Retinal pigment epithelial cell (primary cell): Measurements from ENCODE around the gene MS4A4E.
A peak's percentile ranks its signal among the peaks of the same experiment; 100 is the strongest.

ENCODE experiments used
- DNase-seq: peaks from one replicate; pipeline ENCODE4 v3.0.0-alpha.2; 2010; ENCODE audit warnings: low read depth
- H3K4me3 ChIP-seq: 2 replicates; pipeline ENCODE4 v1.5.1; 2011; ENCODE audit warnings: mild to moderate bottlenecking, low read length, control low read depth, moderate library complexity
- TF ChIP-seq, protein P1 (sequence below): conservative IDR thresholded peaks from 2 replicates; pipeline ENCODE4 v1.5.1; 2011; ENCODE audit warnings: low read depth, low read length, control low read depth, inconsistent platforms

MS4A4E gene

DNA sequence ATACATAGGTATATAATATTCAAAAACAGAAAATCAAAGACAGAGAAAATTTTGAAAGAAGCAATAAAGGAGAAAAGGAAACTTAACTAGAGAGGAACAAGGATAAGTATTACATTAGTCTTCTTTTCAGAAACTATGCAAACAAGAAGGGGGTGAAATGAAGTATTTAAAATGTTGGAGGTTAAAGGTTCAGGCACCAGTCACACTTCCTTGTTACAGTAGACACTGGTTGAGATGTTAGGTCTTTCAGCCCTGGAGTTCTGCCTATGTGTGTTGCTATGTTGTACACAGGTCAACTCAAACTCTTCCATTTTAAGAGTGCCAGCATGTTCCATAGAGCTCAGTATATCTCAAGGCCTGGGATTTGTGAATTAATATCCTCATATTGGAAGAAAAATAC is 31.5 kb upstream of the MS4A4E start:
- no peak for DNase-seq
- no peak overlapping the region for H3K4me3 ChIP-seq
- TF ChIP-seq, protein P1, sequence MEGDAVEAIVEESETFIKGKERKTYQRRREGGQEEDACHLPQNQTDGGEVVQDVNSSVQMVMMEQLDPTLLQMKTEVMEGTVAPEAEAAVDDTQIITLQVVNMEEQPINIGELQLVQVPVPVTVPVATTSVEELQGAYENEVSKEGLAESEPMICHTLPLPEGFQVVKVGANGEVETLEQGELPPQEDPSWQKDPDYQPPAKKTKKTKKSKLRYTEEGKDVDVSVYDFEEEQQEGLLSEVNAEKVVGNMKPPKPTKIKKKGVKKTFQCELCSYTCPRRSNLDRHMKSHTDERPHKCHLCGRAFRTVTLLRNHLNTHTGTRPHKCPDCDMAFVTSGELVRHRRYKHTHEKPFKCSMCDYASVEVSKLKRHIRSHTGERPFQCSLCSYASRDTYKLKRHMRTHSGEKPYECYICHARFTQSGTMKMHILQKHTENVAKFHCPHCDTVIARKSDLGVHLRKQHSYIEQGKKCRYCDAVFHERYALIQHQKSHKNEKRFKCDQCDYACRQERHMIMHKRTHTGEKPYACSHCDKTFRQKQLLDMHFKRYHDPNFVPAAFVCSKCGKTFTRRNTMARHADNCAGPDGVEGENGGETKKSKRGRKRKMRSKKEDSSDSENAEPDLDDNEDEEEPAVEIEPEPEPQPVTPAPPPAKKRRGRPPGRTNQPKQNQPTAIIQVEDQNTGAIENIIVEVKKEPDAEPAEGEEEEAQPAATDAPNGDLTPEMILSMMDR, result no peak

DNA sequence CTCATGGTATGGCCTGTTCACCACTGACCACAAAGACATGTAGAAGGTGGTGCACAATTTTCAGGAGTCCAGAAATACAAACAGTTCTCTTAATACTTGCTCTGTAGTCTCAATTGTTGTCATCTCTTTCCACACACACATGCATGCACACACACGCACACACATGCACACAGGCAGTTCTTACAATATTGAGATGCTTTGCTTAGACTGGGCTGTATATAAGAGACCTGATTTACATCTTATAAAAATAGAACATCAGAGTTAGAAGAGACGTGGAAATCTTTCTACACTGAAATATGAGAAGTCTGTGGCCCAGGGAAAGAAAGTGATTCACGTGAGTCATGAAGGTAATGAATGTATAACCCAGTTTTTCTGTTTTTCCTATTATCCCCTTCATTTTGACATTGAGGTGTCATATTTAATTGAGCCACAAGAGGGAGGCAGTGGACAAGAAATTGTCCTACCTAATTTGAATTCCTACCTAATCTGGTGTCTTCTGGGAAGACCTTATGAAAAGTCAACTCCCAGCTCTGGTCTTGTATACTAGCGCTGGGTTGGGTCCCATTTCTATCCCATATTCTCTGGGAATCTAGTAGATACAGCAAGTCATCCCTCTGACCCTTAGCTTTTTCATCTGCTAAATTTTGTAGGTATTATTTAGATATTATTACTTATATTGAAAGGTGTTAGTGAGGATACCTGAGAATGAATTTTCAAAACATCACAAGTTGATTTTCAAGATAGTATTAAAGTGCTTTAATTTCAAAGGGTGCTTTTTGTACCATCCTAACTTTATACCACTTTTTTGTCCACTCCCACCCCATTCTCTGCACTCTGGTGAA is 22.7 kb upstream of the MS4A4E start:
- DNase-seq, result no peak
- TF ChIP-seq, protein P1, result peak; percentile 68
- no peak overlapping the region for H3K4me3 ChIP-seq

DNA sequence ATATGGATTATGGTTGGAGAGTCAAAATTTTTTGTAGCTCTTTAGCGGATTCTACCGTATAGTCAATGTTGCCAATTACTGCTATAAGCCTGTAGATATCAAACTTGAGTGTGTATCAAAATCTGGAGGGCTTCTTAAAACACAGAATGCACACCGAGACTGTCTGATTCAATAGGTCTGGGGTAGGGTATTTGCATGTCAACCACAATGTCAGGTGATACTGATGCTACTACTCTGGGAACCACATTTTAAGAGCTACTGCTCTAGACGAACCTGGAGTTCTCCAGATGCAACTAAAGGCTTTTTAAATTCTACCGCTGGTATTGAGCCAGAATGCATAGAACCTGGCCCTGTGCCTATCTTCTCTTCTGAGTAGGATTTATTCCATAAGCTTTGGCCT is 21.7 kb upstream of the MS4A4E start:
- TF ChIP-seq, protein P1, result no peak
- H3K4me3 ChIP-seq, result no peak overlapping the region
- no peak for DNase-seq

DNA sequence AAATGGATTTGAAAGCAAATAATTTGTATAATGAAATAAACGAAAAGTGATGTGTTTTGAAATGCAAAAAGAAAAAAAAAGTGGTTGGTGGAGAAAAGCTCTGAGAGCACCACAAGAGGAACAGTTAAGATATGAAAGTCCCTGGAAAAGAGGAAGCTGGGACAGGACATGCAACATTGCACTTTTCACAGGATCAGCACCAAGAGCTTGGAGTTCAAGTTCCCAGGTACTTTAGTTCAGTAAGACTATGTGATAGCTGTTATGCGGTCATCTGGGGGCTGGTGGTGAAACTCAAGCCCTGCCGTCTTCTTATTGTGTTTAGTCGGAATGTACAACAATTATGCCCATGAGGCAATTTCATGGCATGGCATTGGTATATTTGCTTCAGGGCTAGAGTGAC is 20.5 kb upstream of the MS4A4E start:
- no peak for DNase-seq
- no peak overlapping the region for H3K4me3 ChIP-seq

DNA sequence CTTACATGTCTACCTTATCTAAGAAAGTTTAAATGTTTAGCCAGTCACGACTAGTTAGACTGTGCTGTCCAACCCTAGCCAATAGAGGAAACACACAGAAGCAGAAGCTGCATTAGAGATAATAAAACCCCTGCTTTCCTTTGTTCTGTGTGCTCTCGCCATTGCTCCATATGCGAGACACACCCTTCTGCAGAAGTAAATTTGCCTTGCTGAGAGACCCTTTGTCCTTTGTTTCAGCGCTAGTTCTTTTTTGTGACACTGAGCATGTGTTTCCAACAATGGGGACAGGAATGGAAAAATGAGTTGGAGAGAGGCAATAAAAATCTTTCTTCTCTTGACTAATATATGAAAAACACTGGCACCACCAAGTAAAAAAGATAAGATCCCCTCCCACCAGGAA is 18.1 kb upstream of the MS4A4E start:
- no peak for DNase-seq
- H3K4me3 ChIP-seq, result no peak overlapping the region
- TF ChIP-seq, protein P1, result no peak

More for the DNA sequence above, 20.5 kb upstream of the MS4A4E start:
- TF ChIP-seq, protein P1, result no peak

DNA sequence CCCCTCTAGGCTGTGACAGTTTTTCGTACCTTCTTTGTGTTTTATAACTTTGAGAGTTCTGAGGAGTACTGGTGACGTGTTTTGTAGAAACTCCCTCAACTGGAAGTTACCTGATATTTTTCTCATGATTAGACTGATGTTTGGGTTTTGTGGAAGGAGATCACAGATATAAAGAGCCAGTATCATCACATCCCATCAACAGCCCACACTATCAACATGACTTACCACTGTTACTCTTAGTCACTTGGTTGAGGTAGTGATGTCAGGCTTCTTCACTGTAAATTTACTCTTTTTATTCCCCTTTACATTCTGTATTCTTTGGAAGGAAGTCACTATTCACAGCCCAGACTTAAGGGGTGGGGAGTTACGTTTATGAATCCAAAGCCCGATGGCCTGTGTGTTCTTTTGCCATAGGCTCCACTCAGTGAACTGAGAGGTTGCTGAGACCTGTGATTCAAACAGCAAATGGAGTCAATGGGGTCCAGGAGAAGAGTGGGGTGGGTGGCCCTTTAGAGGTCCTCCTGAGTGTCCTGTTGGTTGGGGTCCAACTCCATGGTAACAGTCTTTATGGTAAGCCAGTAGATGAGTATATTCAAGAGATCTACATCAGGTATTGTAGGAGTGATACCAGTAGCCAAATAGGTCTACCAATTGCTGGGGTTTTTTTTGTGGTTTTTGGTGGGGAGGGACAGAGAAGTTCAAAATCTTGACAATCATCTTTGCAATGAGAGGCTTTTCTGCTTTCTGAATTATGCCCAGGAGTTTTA is 15.2 kb upstream of the MS4A4E start:
- H3K4me3 ChIP-seq, result no peak overlapping the region
- TF ChIP-seq, protein P1, result no peak
- DNase-seq, result no peak
